Measurements from ENCODE around the gene TMSB10. TPM values are rescaled to one million over a fixed set of nuclear protein-coding genes. Genes with fewer than 3 reads are reported as not detected.

TMSB10 gene
- polyA plus RNA-seq, 1 donor from 2014 or later = 6,394 TPM

- H3K4me1 Mint-ChIP-seq = peaks cover 30 to 40% (median 34%) of the 10 kb centered on the region in 3 donors
- peak overlapping the region; percentile 69 to 83 (median 76) for H3K4me3 Mint-ChIP-seq
- H3K36me3 Mint-ChIP-seq = peaks cover 3% of the 10 kb centered on the region
- H3K9me3 Mint-ChIP-seq = no peaks in the 10 kb centered on the region
- peak overlapping the region; percentile 83 to 96 (median 90) for H3K27ac Mint-ChIP-seq
- H3K27me3 Mint-ChIP-seq = peaks cover 2% of the 10 kb centered on the region
Measured at GRCh38 chr2:84946204-84947009, 41.0 kb downstream of the TMSB10 start.

- Mint-ChIP-seq H3K9me3 (no peaks in the 10 kb centered on the region), H3K27ac (peak overlapping the region; percentile 83 to 96 (median 90)), H3K27me3 (peaks cover 2% of the 10 kb centered on the region), H3K4me3 (peak overlapping the region in 3 of 4 donors; percentile 32 to 83 (median 77)), H3K4me1 (peaks cover 30 to 39% (median 33%) of the 10 kb centered on the region in 3 donors), H3K36me3 (peaks cover 3% of the 10 kb centered on the region)
Measured at GRCh38 chr2:84947010-84947593, 41.6 kb downstream of the TMSB10 start.

DNA sequence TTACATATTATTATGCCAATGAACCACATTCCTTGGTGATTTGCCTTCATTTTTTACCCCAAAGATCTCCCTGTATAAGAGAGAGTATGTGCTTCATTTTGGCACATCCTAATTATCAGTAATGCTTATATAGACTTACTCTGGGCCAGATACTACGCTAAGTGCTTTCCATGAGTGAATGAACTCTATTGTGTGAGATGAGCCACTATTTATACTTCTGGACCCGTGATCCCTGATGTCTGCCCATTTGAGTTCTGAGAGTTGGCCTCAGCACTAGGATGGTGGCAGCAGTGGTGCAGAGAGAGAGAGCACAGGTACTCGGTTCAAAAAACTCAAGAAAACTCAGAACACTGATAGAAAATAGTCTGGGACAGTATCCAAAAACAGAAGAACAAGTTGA, 48.1 kb downstream of the TMSB10 start:
- Mint-ChIP-seq H3K36me3 (peaks cover 3% of the 10 kb centered on the region), H3K4me1 (peaks cover 6 to 19% (median 7%) of the 10 kb centered on the region in 3 donors), H3K9me3 (no peaks in the 10 kb centered on the region), H3K27ac (peak overlapping the region in 1 of 3 donors; percentile 83), H3K4me3 (no peak overlapping the region), H3K27me3 (no peaks in the 10 kb centered on the region)

DNA sequence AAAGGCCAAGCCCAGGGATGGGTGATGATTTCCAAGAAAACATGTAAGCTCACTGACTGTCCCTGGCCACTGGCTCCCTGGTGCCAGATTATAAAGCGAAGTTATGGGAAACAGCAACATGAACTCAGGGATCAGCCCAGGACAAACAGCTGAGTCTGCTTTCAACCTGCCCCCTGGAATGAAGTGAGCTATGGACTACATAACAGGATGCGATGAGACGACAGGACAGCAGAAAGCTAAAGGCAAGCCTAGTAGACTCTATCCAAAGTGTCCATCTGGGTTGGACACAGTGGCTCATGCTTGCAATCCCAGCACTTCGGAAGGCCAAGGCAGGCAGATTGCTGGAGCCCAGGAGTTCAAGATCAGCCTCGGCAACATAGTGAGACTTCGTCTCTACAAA, 48.9 kb downstream of the TMSB10 start:
- H3K27me3 Mint-ChIP-seq = no peaks in the 10 kb centered on the region
- H3K4me1 Mint-ChIP-seq = peaks cover 10 to 21% (median 13%) of the 10 kb centered on the region in 3 donors
- no peak overlapping the region for H3K4me3 Mint-ChIP-seq
- H3K36me3 Mint-ChIP-seq = peaks cover 3% of the 10 kb centered on the region
- H3K9me3 Mint-ChIP-seq = no peaks in the 10 kb centered on the region
- H3K27ac Mint-ChIP-seq = peak overlapping the region in 1 of 3 donors; percentile 41

Other genes with a start within 250 kb of the TMSB10 start
- 5.7 TPM for gene TRABD2A, start 24.6 kb upstream of the TMSB10 start, polyA plus RNA-seq
- gene KCMF1, start 65.5 kb downstream of the TMSB10 start, polyA plus RNA-seq = 17.6 TPM
- gene TCF7L1, start 227.7 kb downstream of the TMSB10 start, polyA plus RNA-seq = 1.0 TPM